SHP77 treated with DMSO at 0.1 percent for 48 hours (cell line): ENCODE data around the gene RFTN1.

ENCODE experiments used
- DNase-seq: peaks from one replicate; lab custom pipeline; 2025; lab: John Stamatoyannopoulos, UW

The RFTN1 gene

DNA sequence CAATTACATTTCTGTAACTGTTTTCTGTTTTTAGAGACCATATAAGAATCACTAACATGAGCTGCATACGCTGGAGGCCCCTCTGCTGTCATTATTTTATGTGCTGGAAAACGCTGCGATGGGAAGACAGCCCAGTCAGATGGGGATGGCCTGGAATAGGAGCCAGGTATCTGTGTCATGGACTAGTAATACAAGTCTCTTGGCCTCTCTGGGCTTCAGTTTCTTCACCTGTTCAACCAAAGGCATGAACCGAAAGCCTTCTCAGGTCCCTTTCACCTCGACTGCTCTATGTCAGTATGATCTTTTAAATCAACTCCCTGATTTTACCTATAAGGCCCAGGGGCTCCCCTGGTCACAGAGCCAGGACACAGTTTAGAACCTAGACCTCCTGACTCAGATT, 14.6 kb upstream of the RFTN1 start:
- DNase-seq: no peak

- no peak for DNase-seq
These were observed 10.7 kb upstream of the RFTN1 start for GRCh38 chr3:16524196-16524595.

GRCh38 chr3:16523778-16524177, 10.3 kb upstream of the RFTN1 start:
- DNase-seq: no peak

DNA sequence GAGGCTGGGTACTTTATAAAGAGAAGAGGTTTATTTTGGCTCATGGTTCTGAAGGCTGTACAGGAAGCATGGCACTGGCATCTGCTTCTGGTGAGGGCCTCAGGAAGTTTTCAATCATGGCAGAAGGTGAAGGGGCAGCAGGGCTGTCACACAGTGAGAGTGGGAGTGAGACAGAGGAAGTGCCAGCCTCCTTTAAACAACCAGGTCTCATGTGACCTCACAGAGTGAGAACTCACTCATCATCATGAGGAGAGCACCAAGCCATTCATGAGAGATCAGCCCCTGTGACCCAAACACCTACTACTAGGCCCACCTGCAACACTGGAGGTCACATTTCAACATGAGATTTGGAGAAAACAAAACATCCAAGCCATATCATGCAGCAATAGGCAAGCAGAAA, 9.3 kb upstream of the RFTN1 start:
- no peak for DNase-seq

DNA sequence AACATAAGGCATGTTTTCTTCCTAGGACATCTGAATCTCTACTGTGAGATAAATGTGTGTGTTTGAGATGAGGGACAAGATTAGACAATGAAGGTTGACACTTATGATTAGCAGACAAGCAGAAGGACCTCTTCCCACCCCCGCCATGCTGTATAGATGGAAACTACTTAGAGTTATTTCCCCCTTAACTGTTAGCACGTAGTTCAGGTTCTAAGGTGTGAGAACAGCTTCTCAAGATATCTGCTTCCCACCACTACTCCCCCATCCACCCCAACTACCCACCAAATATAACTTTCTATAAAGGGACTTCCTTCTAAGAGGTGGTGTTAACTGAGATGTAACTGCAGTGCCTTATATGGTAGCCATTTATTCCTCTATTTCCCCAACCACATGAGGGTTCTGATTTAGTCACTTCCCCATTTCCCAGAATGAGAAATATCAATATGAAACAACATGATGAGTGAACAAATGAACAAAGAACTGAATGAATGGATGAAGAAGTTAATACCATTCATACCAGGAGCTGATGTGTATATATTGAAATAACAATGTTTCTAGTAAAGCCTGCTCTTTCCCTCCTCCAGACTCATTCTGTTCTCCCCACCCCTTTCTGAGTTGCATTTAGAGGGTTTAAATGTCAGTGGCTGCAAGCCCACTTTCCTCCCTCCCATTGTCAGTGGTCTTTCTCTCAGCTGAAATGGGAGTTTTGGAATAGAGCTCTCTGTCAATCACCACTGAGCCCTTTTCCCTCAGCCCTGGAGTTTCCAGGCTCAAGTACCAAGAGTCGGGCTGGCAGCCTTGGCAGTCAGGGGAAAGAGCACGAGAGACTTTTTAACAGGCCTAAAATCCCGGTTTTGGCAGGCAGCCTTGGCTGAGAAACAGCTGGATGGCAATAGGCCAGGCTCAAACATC, 7.7 kb upstream of the RFTN1 start:
- DNase-seq: no peak

DNA sequence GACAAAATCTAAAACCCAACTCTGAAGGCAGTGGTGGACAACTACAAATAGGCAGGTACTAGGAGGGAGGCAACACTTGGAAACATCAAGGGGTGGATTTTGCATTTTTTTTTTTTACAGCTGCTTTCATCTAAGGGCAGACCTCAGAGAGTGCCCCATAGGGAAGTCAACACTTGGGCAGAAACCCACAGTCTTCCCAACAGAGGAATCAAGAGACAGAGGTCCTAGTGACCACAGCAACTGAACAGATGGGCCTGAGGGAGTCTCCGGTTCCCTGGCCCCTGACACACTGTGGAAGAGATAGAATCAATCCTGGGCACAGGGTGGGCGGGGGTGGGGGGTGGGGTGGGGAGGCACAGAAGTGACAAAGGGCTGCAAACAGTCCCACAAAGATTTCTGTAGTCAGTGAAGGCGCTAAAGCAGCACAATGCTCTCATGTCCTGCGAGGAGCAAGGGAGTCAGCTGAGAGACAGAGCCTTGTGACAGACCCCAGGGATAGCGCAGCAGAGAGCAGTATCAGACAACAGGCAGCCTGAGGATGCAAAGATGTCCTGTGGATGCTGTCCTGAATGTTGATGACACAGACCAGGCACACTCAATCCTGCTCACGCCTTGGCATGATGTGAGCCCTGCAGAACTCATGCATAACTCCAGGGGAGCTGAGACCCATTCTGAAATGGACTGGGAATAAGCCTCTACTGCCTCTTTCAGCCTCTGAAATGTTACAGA, 6.9 kb upstream of the RFTN1 start:
- DNase-seq: no peak

DNA sequence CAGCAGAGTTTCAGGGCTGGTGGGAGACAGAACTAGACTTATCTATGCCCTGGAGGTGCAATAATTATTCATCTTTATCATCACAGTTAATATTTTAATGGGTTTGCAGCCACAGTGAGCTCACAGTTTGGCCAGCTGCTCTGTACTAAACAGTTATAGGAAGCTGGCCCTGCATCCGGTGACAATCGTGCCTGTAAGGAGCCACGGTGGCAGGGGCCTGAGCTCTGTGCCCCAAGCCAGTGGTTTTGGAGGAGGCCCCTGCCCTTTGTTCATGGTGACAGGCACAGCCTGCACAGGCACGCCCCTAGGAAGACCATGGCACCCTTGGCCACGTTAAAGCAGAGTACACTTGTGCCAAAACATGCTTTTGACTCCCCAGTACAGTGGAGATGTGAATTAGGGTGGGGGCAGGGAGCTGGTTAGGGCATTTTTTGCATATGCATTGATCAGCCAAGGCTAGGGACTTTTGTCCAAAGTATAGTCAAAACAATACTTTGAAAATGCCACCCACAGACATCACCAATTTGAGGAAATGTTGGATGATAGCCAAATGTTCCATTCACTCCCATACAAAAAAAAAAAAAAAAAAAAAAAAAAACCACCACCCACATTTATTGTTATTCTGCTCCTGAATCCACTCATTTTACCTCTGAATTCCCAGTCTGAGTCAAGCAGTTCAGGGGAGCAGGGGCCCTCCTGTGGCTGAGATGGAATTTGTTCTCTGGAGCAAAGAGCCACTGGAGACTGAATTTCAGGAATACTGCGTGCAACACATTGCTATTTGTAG, 3.4 kb upstream of the RFTN1 start:
- no peak for DNase-seq

DNA sequence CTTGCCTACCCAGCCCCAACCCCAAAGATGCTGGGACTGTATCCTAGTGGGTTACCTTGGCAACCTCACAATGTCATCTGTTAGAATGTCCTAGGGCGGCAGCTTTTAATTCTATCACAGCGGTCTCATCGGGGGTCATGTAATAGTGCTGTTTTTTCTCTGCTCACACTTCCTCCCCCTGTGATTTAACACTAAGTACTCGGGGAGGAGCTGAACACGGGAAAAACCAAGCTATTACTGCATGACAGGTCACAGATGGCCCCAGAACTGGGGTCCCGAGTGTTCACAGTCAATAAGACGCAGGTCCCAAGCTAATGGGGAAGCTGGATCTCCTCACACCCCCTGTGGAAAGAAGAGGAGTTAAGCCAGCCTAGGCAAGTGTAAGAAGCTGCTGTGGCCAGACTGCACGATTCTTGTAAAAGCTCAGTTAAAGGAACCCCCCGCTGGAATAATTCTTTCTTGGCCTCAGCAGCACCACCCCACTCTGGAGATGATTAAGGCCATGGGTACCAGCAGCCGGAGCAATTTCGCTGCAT, 2.5 kb upstream of the RFTN1 start:
- no peak for DNase-seq

DNA sequence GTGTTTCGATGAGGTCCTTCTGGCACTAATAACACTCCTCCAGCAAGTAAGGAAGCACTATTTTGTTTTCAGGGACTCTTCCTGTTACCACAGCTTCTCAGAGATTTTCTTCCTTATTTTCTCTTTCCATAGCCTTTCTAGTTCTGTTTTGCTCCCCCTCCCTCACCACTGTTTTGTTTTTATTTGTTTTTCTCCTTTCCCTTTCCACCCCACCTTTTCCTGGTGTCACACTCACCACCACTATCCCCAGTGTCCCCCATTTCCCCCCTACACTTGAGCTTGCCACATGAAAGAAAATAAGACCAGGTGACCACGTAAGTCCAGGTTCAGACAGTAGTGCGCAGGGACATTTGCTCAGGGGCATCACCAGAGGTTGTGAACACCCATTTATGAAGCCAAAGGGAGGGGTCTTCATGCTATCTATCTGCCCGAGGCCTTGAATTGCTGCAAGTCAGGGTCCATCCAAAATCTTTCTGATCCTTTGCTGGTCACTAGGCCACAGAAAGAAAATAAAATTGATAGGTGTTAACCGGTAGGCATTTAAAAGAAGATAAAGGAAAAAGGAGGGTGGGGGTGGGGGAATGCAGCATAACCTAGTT, 1.4 kb upstream of the RFTN1 start:
- no peak for DNase-seq

- DNase-seq: no peak
These were observed 662 bp upstream of the RFTN1 start for GRCh38 chr3:16514021-16514700.

GRCh38 chr3:16512435-16513140, 911 bp downstream of the RFTN1 start:
- DNase-seq: no peak

DNA sequence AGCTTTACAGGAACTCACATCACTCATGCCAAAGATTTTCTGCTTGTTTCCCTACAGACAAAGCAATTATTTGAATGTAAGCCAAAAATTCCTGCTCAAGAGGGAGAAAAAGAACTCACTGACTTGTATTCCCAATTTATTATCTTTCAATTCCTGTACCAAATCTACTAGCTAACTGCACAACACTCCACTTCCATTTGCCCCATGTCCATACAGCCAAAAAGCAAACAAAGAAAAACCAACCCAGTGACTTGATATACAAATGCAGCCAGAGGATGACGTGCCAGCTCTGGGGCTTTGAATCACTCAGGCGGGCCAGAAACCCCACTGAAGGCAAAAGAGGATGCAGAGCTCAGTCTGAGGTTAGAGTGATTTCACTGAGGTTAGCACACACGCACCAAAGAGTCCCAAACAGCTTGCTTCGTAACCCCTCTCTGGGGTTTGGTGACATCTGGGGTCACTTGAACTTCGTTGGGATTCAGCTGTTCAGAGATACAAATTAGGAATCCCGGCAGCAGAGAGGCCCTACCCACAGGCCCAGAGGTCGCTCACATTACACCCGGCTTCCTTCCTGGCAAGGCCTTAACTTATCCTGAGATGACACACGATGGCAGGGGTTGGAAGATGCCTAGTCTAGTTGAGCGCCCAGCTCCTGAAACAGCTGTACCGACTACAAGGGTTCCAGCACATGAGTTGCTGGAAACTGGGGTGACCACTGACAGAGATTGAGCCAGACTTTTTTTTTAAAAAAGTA, 1.6 kb downstream of the RFTN1 start:
- no peak for DNase-seq

GRCh38 chr3:16510620-16511319, 2.7 kb downstream of the RFTN1 start:
- no peak for DNase-seq

DNA sequence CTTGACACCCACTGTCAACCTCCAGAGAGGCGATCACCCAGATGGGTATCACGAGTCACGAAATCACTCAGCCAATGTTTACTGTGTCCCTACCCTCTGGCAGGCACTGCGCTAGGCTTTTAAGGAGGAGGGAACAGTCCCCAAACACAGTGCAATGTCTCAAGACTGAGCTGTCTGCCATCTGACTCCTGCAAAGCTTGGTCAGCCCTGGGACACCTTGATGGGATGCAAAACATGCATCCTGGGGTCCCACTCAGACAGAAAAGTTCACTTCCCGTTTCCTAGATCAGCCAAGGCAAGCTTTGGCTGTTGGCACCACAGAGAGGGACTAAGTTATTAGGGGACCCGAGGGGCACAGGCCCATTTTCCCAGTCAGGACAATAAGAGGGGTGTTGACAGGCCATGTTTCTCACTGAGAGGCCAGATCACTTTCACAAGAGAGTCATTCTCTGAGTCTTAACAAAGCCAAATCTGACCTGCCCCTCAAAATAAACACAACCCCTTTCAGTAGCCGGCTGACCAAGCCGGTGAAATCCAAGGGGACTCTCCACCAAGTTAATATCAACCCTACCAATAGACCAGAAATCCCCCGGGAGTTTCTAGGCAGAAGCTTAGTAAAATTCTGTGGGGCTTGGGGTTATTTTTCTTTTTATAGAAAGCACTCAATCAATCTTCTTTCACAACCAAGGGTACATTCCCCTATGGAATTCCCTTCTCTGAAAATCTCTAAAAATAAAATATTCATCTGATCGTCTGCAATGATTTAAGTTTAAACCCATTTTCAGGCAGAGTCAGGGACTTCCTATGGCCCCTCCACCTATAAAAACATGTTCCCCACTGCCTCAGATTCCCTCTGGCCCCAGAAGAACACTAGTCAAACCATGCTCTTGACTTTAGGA, 3.5 kb downstream of the RFTN1 start:
- no peak for DNase-seq

- no peak for DNase-seq
These were observed 4.9 kb downstream of the RFTN1 start for GRCh38 chr3:16508591-16508995.

DNA sequence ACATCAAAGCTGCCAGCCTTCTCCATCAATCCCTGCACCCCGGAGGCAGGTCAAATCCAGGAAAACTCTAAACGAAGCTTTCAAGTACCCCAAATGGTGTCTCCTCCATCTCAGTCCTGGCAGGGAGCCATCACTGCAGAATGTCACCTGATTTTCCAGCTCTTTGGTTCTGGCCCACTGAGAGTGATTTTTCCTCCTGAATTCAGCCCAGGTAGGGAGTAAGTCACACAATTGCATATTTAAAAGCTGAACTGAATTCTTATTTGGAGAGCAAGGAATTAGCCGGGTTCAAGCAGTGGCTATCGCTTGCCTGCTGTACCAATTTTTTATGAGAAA, 5.3 kb downstream of the RFTN1 start:
- DNase-seq: no peak

DNA sequence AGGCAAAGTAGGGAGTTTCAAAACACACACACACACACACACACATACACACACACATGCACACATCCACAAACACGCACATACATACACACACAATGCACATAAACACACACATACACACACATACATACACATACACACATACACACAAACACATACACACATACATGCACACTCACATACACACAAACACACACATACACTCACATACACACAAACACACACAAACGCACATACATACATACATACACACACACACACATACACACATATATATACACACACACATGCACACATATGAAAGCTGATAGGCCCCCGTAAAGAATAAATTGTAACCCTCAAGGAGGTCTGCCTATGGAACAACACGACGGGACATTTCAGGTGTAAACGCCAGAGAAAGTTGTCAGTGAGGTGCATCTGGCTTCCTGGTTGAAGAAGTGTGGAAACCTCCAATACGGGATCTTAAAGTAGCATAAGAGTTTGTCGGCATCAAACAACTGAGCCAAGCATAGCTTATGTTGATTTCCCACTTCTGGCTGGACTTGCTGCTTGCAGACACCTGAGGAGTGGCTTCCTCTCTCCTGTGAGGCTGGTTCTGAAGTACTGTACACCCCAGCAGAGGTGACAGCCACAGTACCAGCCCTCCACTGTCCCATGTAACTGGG, 5.8 kb downstream of the RFTN1 start:
- no peak for DNase-seq
